Urinary bladder (tissue), 4 donors: ENCODE measurements around the gene GABRD. TPM values are rescaled to one million over a fixed set of nuclear protein-coding genes. Genes with fewer than 3 reads are reported as not detected.

Experiments used
- DNase-seq: peaks from one replicate; pipeline ENCODE4 v3.0.0-alpha.2; 2015; ENCODE audit errors: extremely low spot score
- H3K27ac ChIP-seq: one replicate; pipeline ENCODE4 v1.5.1; 2013; ENCODE audit warnings: low read depth, mild to moderate bottlenecking, moderate library complexity
- H3K36me3 ChIP-seq: one replicate; pipeline ENCODE4 v1.6.1; 2013; ENCODE audit warnings: mild to moderate bottlenecking, moderate library complexity; ENCODE audit not compliant: insufficient read depth
- H3K4me1 ChIP-seq: one replicate; pipeline ENCODE4 v1.6.1; 2013; ENCODE audit warnings: mild to moderate bottlenecking, moderate library complexity; ENCODE audit not compliant: insufficient read depth
- H3K4me3 ChIP-seq: one replicate; pipeline ENCODE4 v1.5.1; 2013; ENCODE audit warnings: low read depth, low read length
- WGBS: extraction: QIAGEN DNeasy Blood & Tissue Kit; methylation state at CpG from one replicate; pipeline ENCODE4 v1.1.7; 2013; 5-methylcytosine and 5-hydroxymethylcytosine counted together
- polyA plus RNA-seq: library from polyadenylated mRNA; stranded (reverse); fragments of 200-250 nt; gene quantifications from one replicate; pipeline ENCODE4 v1.2.3, GENCODE V29; 2013
- total RNA-seq: library from RNA; depleted of rRNA; stranded (reverse); fragments of >200 nt; gene quantifications from one replicate; pipeline ENCODE4 v1.2.3, GENCODE V29; 2014
- donor health status: healthy with polysubstance abuse.
- donor health status: healthy.

GABRD gene
- total and polyA plus RNA-seq, 2 donors, result 0.95 to 1.2 TPM

DNA sequence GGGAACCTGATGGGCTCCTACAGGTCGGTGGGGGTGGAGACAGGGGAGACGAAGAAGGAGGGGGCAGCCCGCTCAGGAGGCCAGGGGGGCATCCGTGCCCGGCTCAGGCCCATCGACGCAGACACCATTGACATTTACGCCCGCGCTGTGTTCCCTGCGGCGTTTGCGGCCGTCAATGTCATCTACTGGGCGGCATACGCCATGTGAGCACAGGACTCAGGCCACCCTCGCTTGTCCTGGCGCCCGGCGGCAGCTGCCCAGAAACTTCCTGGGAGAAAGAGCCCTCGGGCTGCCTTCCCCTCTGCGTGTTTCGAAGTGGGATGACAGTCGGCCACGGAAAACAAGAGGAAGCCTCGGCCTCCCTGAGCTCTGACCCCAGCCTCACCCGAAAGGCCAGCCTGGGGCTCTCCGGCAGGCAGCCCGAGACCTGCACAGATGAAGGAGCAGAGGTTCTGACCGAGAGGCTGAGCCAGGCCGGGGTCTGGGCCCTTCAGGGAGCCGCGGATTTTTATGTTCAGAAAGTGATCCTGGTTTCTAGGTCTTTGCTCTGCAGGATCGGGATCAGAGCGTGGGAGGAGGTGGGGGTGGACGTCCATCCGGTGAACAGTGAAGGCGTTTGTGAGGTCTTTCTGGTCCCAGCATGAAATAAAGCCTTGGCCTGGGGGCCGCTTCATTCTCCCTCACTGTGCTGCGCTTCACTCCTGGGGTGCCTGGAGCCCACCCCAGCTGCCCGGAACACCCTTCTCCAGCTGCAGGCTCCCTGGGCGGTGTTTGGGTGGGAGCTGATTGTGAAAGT lies 11.1 kb downstream of the GABRD start:
- Histone ChIP-seq H3K4me3 (no peak overlapping the region), H3K36me3 (no peaks in the 10 kb centered on the region), H3K27ac (no peak overlapping the region), H3K4me1 (no peaks in the 10 kb centered on the region)
- DNase-seq, result no peak
- 81% methylated on average over 42 of the region's 42 CpGs for WGBS

DNA sequence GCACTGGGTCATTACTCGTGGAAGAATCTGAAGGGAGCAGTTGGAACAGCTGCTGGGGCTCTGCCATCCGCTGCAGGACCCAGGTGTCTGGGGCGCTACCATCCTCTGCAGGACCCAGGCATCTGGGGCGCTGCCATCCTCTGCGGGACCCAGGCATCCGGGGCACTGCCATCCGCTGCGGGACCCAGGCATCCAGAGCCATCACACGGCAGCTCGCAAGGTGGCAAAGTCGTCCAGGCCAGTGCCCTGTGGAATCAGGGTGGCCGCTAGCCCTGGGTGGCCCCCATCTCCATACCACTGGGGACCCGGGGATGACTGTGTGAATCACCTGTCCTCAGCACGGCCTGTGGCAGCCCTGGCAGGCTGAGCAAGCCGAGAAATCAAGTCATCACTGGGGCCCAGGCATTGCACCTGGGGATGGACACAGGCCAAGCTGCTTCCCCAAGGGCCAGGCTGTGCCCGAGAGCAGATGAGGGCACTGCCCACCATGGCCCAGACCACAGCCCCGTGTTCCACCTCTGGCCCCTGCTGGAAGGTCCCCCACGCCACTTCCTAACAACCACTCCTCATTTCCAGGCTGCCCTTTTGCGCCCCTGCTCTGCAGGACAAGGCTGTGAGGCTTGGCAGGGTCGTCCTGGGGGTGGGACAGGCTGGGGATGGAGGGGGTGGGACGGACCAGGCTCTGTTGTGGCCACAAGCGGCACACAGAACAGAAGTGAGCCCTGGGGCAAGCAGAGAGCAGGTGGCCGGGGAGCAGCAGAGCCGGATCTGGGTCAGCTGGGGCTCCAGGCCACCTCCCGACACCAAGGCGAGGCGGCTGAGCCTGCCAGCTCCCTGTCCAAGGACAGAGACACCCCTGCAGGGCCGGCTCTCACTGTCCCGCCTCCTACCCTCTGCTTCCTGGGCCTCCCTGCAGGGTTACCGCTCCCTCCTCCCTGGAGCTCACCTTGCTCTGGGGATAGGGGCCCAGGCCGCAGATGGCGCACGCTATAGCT lies 12.7 kb downstream of the GABRD start:
- Histone ChIP-seq H3K4me1 (no peaks in the 10 kb centered on the region), H3K27ac (no peak overlapping the region), H3K36me3 (no peaks in the 10 kb centered on the region), H3K4me3 (no peak overlapping the region)
- 75% methylated on average over 33 of the region's 33 CpGs for WGBS
- DNase-seq, result no peak

- no peaks in the 10 kb centered on the region for H3K36me3 ChIP-seq
- no peak for DNase-seq
- 75% methylated on average over 14 of the region's 14 CpGs for WGBS
- H3K27ac ChIP-seq, result no peak overlapping the region
- no peak overlapping the region for H3K4me3 ChIP-seq
- no peaks in the 10 kb centered on the region for H3K4me1 ChIP-seq
Measured at GRCh38 chr1:2032737-2033136, 13.6 kb downstream of the GABRD start.

GRCh38 chr1:2033165-2033564 lies 14.0 kb downstream of the GABRD start:
- no peak for DNase-seq
- H3K27ac ChIP-seq, result no peak overlapping the region
- no peaks in the 10 kb centered on the region for H3K36me3 ChIP-seq
- H3K4me3 ChIP-seq, result no peak overlapping the region
- H3K4me1 ChIP-seq, result no peaks in the 10 kb centered on the region
- 74% methylated on average over 13 of the region's 13 CpGs for WGBS

DNA sequence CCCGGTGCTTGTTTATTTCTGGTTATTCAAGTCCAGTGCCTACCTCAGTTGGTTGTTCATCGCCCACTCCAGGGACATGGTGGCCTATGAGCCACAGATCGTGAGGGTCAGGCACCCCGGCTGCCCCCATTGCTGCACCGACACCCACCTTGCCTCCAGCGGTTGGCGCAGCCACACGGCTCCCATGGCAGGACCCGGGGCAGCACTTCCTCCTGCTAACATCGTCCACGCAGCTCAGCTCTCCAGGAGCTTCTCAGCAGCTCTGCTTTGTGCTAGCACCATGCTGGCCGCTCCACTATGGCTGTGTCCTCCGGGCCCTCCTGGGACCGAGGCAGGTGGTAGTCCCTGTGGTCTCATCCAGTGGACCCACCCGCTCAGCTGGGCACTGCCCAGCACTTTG lies 17.1 kb downstream of the GABRD start:
- Histone ChIP-seq H3K4me1 (no peaks in the 10 kb centered on the region), H3K4me3 (no peak overlapping the region), H3K27ac (no peak overlapping the region), H3K36me3 (no peaks in the 10 kb centered on the region)
- 85% methylated on average over 15 of the region's 15 CpGs for WGBS
- no peak for DNase-seq

DNA sequence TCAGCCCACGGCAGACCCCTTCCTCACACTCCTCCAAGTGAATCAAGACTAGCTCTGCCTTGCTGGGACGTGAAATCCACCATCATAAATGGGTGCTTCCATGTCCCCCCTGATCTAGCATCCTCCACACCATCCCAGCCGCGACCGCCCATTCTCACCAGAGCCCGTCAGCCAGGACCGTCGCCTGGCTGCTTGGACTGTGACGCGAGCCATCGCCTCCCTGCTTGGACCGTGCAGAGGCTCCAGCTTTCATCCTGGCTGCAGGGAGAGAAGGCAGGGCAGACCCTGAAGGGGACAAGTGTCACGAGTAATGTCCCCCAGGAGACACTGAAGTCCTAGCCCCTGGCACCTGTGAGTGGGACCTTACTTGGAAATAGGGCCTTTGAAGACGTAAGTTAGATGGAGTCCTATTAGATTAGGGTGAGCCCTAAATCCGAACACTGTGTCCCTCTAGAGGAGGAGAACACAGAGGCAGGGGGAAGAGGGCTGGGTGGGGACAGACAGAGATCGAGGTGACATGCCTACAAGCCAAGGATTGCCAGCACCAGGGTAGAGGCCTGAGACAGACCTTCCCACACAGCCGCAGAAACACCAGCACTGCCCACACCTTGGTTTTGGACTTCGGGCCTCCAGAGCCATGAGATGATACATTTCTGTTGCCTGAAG lies 18.3 kb downstream of the GABRD start:
- no peak overlapping the region for H3K4me3 ChIP-seq
- no peaks in the 10 kb centered on the region for H3K4me1 ChIP-seq
- H3K36me3 ChIP-seq, result no peaks in the 10 kb centered on the region
- 76% methylated on average over 18 of the region's 18 CpGs for WGBS
- DNase-seq, result no peak
- H3K27ac ChIP-seq, result no peak overlapping the region

DNA sequence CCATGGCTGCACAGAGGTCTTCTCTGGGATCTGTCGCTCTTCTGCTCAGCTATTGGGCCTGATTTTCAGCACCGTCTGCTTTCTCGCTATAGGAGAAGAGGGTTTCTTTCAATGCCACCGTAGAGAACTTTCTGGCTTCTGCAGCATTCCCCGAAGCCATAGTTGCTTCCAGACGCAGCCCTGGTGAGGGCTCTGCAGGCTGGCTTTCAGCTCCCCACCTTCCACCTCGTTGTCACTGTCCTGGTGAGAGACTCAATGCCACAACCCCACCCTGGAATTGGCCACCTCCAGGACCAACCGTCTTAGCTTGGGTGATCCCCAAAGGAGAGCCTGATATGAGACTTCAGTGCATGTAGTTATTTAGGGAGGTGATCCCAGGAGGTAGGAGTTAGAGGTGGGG lies 19.1 kb downstream of the GABRD start:
- DNase-seq, result no peak
- Histone ChIP-seq H3K27ac (no peak overlapping the region), H3K36me3 (no peaks in the 10 kb centered on the region), H3K4me3 (no peak overlapping the region), H3K4me1 (no peaks in the 10 kb centered on the region)
- WGBS, result 86% methylated on average over 8 of the region's 8 CpGs

GRCh38 chr1:2039251-2039650 lies 20.1 kb downstream of the GABRD start:
- no peak overlapping the region for H3K27ac ChIP-seq
- H3K4me3 ChIP-seq, result no peak overlapping the region
- 67% methylated on average over 8 of the region's 8 CpGs for WGBS
- no peaks in the 10 kb centered on the region for H3K4me1 ChIP-seq
- no peak for DNase-seq
- no peaks in the 10 kb centered on the region for H3K36me3 ChIP-seq

GRCh38 chr1:2041305-2041704 lies 22.2 kb downstream of the GABRD start:
- Histone ChIP-seq H3K4me3 (no peak overlapping the region), H3K27ac (no peak overlapping the region), H3K36me3 (no peaks in the 10 kb centered on the region), H3K4me1 (peaks cover 2% of the 10 kb centered on the region)
- DNase-seq, result no peak
- WGBS, result 81% methylated on average over 15 of the region's 15 CpGs

DNA sequence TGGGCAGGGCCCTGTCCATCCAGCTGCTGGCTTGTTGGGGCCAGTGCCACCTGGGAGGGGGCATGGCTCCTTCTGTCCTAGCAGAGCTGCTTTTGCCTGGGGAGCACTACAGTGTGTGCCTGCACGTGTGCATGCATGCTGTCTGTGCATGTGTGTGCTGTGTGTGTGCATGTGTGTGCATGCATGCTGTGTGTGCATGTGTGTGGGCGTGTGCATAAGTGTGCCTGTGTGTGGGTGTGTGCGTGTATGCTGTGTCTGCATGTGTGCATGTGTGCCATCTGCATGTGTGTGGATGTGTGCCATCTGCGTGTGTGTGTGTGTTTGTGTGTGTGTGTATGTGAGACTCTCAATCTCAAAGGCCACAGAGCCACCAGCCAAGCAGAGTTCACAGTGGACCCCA lies 22.7 kb downstream of the GABRD start:
- Histone ChIP-seq H3K36me3 (no peaks in the 10 kb centered on the region), H3K4me3 (no peak overlapping the region), H3K4me1 (peaks cover 2% of the 10 kb centered on the region), H3K27ac (no peak overlapping the region)
- DNase-seq, result no peak
- 83% methylated on average over 4 of the region's 4 CpGs for WGBS

DNA sequence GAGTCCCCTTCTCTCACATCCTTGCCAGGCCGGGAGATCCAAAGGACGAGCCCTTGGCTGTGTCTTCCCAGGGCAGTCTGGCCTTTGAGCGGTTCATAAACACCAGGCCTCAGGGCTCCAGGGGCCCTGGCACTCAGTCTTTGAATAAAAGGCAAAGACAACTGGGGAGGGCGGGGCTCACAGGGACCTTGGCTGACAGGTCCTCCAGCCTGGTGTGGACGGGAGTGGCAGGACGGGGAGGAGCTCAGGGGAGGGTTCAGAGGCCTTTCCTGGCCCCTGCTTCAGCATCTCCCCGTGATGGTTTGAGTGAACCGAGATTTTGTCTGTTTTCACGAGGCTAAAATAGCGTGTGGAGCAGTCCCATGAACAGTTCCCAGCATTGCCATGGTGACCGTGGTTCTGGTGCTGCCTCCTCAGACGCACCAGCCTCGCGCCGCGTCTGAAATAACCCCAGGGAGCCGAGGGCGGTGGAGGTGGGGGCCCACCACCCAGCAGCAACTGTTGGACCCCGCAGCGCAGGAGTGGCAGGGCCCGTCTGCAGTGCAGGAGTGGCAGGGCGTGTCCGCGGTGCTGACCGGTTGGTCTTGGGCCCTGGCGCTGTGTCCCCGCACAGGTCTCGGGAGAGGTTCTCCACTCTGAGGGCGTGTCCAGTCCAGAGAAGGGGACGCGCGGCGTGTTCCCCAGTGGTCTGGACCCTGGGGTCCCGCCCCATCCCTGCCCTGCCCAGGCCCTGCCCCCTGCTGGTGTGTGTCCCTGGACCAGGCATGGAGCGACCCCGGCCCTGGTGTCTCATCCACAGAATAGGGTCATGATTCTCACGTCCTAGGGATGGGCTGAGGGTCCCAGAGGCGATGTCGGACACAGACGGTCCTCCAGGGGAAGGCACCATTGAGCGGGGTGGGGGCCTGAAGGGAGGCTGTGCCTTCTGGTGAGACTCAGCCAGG lies 24.0 kb downstream of the GABRD start:
- Histone ChIP-seq H3K27ac (no peak overlapping the region), H3K4me1 (peaks cover 2% of the 10 kb centered on the region), H3K36me3 (no peaks in the 10 kb centered on the region), H3K4me3 (no peak overlapping the region)
- WGBS, result 72% methylated on average over 41 of the region's 41 CpGs
- DNase-seq, result no peak

- no peak overlapping the region for H3K4me3 ChIP-seq
Measured at GRCh38 chr1:2043886-2044285, 24.7 kb downstream of the GABRD start.

More at GRCh38 chr1:2043886-2044285, 24.7 kb downstream of the GABRD start:
- DNase-seq, result no peak
- Histone ChIP-seq H3K27ac (no peak overlapping the region), H3K4me1 (peaks cover 2% of the 10 kb centered on the region), H3K36me3 (no peaks in the 10 kb centered on the region)
- 97% methylated on average over 4 of the region's 4 CpGs for WGBS
